GM13976 (cell line): Measurements from ENCODE around the gene ATP11A.

Experiments used
- DNase-seq: peaks from one replicate; pipeline ENCODE4 v3.0.0; 2012; ENCODE audit warnings: low spot score
- in situ Hi-C: fragments of 300-500 bp; cut with MboI; formaldehyde crosslinking; loops from one replicate; pipeline ENCODE4 v1.12.0; 2022; ENCODE audit warnings: low sequenced_read_pairs, mixed read lengths, inconsistent platforms; ENCODE audit not compliant: unreplicated experiment
- TF ChIP-seq, protein P1 (sequence below): IDR thresholded peaks from 2 replicates; pipeline ENCODE4 v1.5.1; 2012; ENCODE audit warnings: borderline replicate concordance, mild to moderate bottlenecking; ENCODE audit not compliant: insufficient read depth; ENCODE audit errors: extremely low read depth, missing control alignments, control extremely low read depth

The ATP11A gene

DNA sequence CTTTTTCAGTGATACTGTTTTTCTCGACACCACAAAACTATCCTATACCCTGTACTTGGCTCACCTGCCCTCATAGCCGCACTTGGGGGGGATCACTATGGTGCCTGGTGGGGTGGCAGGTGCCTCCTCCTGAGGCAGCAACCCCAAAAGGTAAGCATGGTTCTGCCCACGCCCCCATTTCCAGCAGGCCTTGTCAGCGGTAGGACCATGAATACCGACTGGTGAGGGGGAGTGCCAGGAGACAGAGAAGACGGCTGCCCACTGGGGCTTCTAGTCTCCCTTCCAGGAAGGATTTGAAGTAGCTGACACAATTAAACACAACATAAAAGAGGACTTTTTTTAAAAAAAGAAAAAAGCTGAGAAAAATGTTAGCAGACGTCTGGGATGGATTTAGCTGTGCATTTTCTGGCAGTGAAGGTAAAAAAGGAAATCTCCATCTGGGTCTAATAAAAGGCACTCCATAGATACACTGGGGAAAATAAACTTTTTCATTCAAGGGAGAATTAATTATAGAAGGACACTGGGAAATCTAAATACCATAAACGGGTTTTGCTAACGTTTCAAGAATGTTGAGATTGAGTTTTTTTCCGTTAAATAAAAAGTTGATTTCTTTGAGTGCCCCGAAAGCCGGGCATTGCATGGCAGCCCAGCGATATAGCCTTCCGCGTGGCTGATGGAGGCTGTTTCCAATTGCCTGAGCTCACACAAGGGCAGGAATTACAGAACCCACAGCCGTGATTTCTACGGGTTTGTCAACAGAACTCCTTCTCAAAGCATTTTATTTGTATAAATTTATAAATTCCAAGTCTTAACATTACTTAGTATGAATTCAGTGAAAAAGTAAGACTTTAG, 45.1 kb downstream of the ATP11A start:
- DNase-seq, result no peak
- in situ Hi-C loops, result loop anchor here (10.0 kb wide), 1 partner anchor 60 kb away; no protein-coding TSS in a partner anchor
- TF ChIP-seq, protein P1, sequence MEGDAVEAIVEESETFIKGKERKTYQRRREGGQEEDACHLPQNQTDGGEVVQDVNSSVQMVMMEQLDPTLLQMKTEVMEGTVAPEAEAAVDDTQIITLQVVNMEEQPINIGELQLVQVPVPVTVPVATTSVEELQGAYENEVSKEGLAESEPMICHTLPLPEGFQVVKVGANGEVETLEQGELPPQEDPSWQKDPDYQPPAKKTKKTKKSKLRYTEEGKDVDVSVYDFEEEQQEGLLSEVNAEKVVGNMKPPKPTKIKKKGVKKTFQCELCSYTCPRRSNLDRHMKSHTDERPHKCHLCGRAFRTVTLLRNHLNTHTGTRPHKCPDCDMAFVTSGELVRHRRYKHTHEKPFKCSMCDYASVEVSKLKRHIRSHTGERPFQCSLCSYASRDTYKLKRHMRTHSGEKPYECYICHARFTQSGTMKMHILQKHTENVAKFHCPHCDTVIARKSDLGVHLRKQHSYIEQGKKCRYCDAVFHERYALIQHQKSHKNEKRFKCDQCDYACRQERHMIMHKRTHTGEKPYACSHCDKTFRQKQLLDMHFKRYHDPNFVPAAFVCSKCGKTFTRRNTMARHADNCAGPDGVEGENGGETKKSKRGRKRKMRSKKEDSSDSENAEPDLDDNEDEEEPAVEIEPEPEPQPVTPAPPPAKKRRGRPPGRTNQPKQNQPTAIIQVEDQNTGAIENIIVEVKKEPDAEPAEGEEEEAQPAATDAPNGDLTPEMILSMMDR, result no peak

DNA sequence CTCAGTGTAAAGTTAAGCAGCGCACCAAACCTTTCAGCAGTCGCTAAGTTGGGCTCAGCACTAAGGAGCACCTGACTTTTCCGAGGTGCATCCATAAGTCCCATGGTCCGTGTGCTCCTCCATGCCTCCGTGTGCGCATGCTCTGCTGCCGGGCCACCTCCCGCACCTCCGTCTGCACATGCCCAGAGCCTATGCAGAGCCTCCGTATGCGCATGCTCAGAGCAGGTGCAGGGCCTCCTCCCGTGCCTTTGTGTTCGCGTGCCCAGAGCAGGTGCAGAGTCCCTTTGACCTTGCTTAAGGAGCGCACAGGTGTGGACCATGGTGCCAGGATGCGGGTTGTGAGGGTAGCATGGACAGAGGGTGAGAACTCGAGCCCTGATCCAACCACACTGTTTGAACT, 46.0 kb downstream of the ATP11A start:
- in situ Hi-C loops, result loop anchor here (10.0 kb wide), 1 partner anchor 59 kb away; no protein-coding TSS in a partner anchor
- TF ChIP-seq, protein P1, result no peak
- DNase-seq, result no peak

DNA sequence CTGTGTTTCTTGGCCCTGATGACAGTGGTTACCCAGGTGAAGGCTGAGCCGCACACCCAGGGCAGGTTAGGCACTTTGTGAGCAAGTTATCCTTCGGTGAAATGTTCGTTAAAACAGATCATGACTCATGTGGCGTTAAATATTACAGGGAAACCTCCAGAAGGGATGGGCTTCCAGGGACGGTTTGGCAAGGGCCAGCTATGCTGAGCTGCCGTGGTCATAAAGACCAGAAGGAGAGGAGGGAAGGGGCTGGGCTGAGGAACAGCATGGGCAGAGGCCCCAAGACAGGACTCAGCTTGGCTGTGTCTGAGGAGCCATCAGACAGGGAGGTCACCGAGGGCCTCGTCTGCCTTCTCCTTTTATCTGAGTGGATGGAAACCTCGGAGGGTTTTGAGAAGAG, 47.5 kb downstream of the ATP11A start:
- DNase-seq, result no peak
- TF ChIP-seq, protein P1, result no peak
- in situ Hi-C loops, result loop anchor here (10.0 kb wide), 1 partner anchor 58 kb away; no protein-coding TSS in a partner anchor

DNA sequence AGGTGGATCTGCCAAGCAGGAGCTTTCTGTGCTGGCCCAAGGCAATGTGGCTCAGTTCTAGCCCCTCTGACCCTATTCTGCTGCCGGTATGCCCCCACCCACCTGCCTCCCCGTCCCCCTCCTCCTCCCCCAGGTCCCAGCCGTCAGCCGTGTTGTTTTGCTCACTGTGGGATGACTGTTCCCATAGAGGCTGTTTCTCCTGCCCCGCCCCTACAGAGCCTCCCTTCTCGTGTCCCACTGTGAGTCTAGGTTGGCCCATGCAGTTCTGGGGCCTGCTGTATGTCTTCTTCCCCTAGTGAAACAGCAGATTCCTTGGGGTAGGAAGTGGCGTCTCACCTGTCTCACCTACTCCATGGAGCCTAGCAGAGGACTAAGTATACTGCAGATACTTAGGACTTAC, 48.8 kb downstream of the ATP11A start:
- TF ChIP-seq, protein P1, result no peak
- DNase-seq, result no peak
- in situ Hi-C loops, result loop anchor here (10.0 kb wide), 1 partner anchor 56 kb away; no protein-coding TSS in a partner anchor

DNA sequence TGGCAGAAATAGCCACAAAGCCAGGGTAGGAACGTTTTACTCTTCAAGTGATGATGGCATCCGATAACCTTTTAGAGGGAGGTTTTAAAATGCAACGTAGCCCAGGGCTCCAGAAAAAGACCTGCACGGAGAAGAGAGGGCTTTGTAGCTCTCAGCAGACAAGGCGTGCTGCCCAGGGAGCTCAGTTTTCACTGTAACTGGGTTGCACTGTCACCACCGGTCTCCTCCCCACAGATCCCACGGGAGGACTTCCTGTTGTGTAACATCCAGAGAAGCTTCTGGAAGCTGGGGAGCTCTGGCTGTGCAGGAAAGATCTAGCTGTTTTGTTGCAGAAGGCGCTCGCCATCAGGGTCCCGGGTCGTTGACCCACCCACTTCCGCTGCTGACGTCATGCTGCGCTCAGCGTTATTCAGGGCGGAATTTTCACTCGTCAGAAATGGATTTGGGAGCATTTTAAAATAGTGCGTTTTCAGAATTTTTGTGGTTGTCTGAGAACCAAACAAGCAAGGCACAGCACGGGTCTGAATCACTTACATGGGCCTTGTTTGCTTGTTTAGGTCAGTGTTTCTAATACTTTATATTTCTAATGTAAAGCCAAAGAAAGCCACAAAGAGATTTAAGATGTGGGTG, 50.8 kb downstream of the ATP11A start:
- in situ Hi-C loops, result no loop called here
- TF ChIP-seq, protein P1, result no peak
- DNase-seq, result no peak

DNA sequence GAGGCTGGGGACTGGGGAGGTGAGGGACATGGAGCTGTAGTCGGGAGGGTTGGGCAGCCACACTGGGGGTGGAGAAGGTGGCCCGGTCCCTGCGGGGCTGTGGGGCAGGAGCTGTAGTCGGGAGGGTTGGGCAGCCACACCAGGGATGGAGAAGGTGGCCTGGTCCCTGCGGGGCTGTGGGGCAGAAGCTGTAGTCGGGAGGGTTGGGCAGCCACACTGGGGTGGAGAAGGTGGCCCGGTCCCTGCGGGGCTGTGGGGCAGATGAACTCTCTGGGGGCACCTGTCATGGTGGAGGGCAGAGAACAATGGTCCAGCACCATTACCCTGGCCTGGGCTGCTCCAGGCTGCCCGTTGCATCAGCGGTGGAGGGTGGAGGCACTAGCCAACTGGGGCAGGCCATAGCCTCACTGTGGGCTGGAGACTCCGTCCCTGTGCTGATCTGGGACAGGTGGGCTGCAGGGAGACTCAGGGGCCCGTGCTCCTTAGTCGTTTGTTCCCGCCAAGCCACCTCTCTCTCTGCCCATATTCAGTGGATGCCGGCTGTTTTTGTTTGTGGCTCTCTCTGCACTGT, 51.4 kb downstream of the ATP11A start:
- no peak for DNase-seq
- TF ChIP-seq, protein P1, result no peak
- in situ Hi-C loops, result no loop called here
